NCI-H524 treated with DMSO at 0.1 percent for 48 hours (cell line): ENCODE measurements around the gene BAAT.
"Not testable (repeated sequence)": the region's sequence is repeated elsewhere in the genome, so short reads cannot be mapped to it uniquely, and the experiment has no call there.

Source experiments
- DNase-seq: peaks from one replicate; lab custom pipeline; 2025; lab: John Stamatoyannopoulos, UW

Gene BAAT

GRCh38 chr9:101384873-101385536 is at the start of gene BAAT:
TSS of gene BAAT (minus strand) at chr9:101385006. CDS start at chr9:101371404, 13,602 bp downstream.
- DNase-seq, result not testable (repeated sequence)

GRCh38 chr9:101433229-101433628 is 48.4 kb upstream of the BAAT start:
- DNase-seq, result no peak

GRCh38 chr9:101432740-101433139 is 47.9 kb upstream of the BAAT start:
- DNase-seq, result no peak

- DNase-seq, result no peak
Observed at GRCh38 chr9:101432171-101432570, 47.4 kb upstream of the BAAT start.

- DNase-seq, result no peak
Observed at GRCh38 chr9:101429736-101430135, 44.9 kb upstream of the BAAT start.

GRCh38 chr9:101428909-101429308 is 44.1 kb upstream of the BAAT start:
- DNase-seq, result no peak

- no peak for DNase-seq
Observed at GRCh38 chr9:101427957-101428655, 43.3 kb upstream of the BAAT start.

GRCh38 chr9:101427358-101427757 is 42.6 kb upstream of the BAAT start:
- no peak for DNase-seq

- DNase-seq, result no peak
Observed at GRCh38 chr9:101421653-101422065, 36.9 kb upstream of the BAAT start.

GRCh38 chr9:101419863-101420262 is 35.1 kb upstream of the BAAT start:
- no peak for DNase-seq

- no peak for DNase-seq
Observed at GRCh38 chr9:101418518-101419430, 34.0 kb upstream of the BAAT start.

GRCh38 chr9:101417977-101418376 is 33.2 kb upstream of the BAAT start:
- no peak for DNase-seq

GRCh38 chr9:101417389-101417788 is 32.6 kb upstream of the BAAT start:
- DNase-seq, result no peak

GRCh38 chr9:101415578-101415977 is 30.8 kb upstream of the BAAT start:
- DNase-seq, result no peak

GRCh38 chr9:101414839-101415238 is 30.0 kb upstream of the BAAT start:
- no peak for DNase-seq

GRCh38 chr9:101409079-101409477 is 24.3 kb upstream of the BAAT start:
- DNase-seq, result no peak

GRCh38 chr9:101408374-101409078 is 23.7 kb upstream of the BAAT start:
- DNase-seq, result no peak

- DNase-seq, result no peak
Observed at GRCh38 chr9:101403516-101404285, 18.9 kb upstream of the BAAT start.

- DNase-seq, result no peak
Observed at GRCh38 chr9:101400120-101400519, 15.3 kb upstream of the BAAT start.

GRCh38 chr9:101399643-101399970 is 14.8 kb upstream of the BAAT start:
- DNase-seq, result no peak

- DNase-seq, result no peak
Observed at GRCh38 chr9:101398930-101399642, 14.3 kb upstream of the BAAT start.
